Iris pigment epithelial cell (primary cell): ENCODE results near the gene BID.
"Not testable (repeated sequence)": the region's sequence is repeated elsewhere in the genome, so short reads cannot be mapped to it uniquely, and the experiment has no call there.

Experiments
- DNase-seq: peaks from one replicate; pipeline ENCODE4 v3.0.0-alpha.2; 2011; ENCODE audit warnings: low read depth

BID gene

DNA sequence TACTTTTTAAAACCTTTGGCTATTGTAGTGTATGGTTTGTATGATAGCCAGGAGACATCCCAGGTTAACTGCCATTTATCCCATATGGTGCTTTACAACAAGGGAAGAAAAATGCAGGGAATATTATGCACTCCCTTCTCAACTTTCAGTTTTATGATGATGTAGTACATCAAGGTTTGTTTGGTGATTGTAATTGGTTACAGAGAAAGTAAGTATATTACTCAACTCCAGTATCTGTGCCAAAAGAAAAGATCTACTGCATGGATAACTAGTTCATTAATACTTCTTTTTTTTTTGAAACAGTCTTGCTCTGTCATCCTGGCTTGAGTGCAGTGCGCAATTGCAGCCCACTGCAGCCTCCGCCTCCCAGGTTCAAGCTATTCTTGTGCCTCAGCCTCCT, 70.5 kb downstream of the BID start:
- DNase-seq: peak; percentile 73

- DNase-seq: peak; percentile 32
These were observed 73.5 kb downstream of the BID start for GRCh38 chr22:17700778-17701177.

GRCh38 chr22:17699696-17700340, 74.5 kb downstream of the BID start:
- DNase-seq: no peak

DNA sequence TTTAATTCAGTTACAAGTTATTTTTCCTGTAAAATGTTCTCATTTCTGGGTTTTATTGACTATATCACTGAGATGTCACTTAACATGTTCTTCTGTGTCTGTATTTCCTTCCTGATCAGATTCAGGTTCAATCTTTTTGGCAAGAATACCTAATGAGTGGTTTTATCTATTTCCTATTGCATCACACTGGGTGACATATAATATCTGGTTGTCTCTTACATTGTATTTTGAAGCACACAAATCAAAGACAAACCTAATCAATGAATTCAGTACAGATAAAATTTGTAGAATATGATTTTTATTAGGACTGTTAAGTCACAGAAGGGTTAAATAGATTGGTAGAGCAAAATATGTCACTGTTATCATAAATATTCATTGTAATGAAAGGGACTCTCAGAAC, 75.3 kb downstream of the BID start:
- no peak for DNase-seq

- DNase-seq: not testable (repeated sequence)
These were observed 76.0 kb downstream of the BID start for GRCh38 chr22:17698276-17698675.

- peak; percentile 34 for DNase-seq
These were observed 77.1 kb downstream of the BID start for GRCh38 chr22:17697196-17697595.

DNA sequence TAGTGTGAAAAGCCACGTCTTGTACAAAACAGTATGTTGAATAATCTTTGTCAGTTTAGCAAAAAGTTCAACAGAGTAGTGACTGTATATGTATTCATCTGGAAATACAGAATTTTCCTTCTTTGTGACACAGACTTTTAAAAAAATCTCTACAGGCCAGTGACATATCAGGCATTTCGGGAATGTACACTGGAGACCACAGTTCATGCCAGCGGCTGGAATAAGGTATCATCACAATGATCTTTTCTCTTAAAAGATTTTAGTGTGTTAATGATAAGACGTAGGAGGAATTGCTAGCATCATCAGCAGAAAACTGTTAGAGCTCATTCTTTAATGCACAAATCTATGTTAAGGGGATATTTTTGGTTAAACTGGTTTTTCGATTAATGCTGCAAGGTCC, 78.3 kb downstream of the BID start:
- DNase-seq: no peak

- DNase-seq: no peak
These were observed 79.5 kb downstream of the BID start for GRCh38 chr22:17694752-17695151.

- DNase-seq: no peak
These were observed 80.1 kb downstream of the BID start for GRCh38 chr22:17694193-17694592.

DNA sequence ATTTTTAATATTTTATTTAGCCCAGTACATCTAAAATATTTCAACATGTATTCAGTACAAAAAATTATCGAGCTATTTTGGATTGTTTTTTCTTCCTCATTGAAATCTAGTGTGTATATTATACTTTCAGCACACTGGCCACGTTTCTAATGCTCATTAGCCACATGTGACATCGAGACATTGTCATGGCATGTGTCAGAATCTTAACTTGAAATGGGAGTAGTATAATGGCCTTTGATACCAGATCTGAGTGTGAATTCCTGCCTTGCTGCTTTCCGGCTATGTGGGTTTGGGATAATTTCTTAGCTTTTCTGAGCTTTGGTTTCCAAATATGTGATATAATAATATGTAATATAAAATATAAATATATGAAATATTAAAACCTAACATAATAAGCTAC, 81.4 kb downstream of the BID start:
- no peak for DNase-seq

DNA sequence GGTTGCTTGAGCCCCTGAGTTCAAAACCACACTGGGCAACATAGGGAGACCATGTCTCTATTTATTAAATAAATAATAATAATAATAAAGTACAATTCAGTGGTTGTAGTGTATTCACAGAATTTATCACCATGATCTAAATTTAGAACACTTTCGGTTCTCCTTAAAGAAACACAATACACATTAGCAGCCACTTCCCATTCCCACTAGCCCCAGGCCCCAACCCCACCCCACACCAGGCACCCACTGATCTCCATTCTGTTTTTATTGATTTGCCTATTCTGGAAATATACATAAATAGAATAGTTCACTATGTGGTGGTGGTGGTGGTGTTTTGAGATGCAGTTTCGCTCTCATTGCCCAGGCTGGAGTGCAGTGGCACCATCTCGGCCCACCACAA, 90.0 kb downstream of the BID start:
- DNase-seq: no peak
